ENCODE measurements around the gene TLK1. TPM values are rescaled to one million over a fixed set of nuclear protein-coding genes. Genes with fewer than 3 reads are reported as not detected.

Gene TLK1
- total and polyA plus RNA-seq, 2 experiments from 2014 or later = 41.2 to 45.0 TPM

- H4K20me1 ChIP-seq (replicated peaks; ENCODE audit: insufficient read depth) = peaks cover 40% of the 10 kb centered on the region
- H3K36me3 ChIP-seq (ENCODE audit: insufficient read depth) = no peaks in the 10 kb centered on the region
- no peaks in the 10 kb centered on the region for H3K9me2 ChIP-seq (ENCODE audit: insufficient read depth)
- H3K27me3 ChIP-seq (ENCODE audit: insufficient read depth) = no peaks in the 10 kb centered on the region
- no peak for DNase-seq (ENCODE audit: low spot score)
- H3K4me1 ChIP-seq (ENCODE audit: insufficient read depth) = peaks cover 46% of the 10 kb centered on the region
- peaks cover 2% of the 10 kb centered on the region; the same call in 1 of the 3 replicates for H3K9me3 Mint-ChIP-seq
- H3F3A ChIP-seq (replicated peaks; ENCODE audit: low read depth) = no peaks in the 10 kb centered on the region
- 0 out of 2 replicates have a peak overlapping the region, but pooled peaks have one; percentile 12 for H3K27ac ChIP-seq (ENCODE audit: low read depth)
- H3K4me3 ChIP-seq = no peak overlapping the region
- 0 out of 2 replicates have a peak overlapping the region, but pooled peaks have one; percentile 3 for H3K4me2 ChIP-seq
- H2AFZ ChIP-seq = no peak overlapping the region
- H3K27ac Mint-ChIP-seq = peak overlapping the region; percentile 56
- no peak for ATAC-seq
- TF ChIP-seq CTCF (conservative IDR thresholded peaks at IDR 0.05; ENCODE audit: low read depth in 2 of 2) (no peak), ZNF331 (CRISPR knock-in tag; IDR thresholded peaks at IDR 0.05; ENCODE audit: low read depth) (no peak), JUNB (IDR thresholded peaks at IDR 0.05; ENCODE audit: unreplicated experiment) (no peak), CREB1 (CRISPR knock-in tag; IDR thresholded peaks at IDR 0.05; ENCODE audit: low read depth) (no peak), STAT1 (IDR thresholded peaks at IDR 0.05; ENCODE audit: unreplicated experiment) (no peak), ZNF462 (CRISPR knock-in tag; IDR thresholded peaks at IDR 0.05) (no peak), EZH2 (IDR thresholded peaks at IDR 0.05; ENCODE audit: low read depth, unreplicated experiment) (no peak), ZNF114 (CRISPR knock-in tag; IDR thresholded peaks at IDR 0.05) (no peak), POLR2AphosphoS5 (IDR thresholded peaks at IDR 0.05; ENCODE audit: low read depth) (no peak), NANOG (IDR thresholded peaks at IDR 0.05; ENCODE audit: borderline replicate concordance) (no peak), EZH2phosphoT487 (IDR thresholded peaks at IDR 0.05; ENCODE audit: unreplicated experiment) (no peak)
- TF ChIP-seq, protein P1, sequence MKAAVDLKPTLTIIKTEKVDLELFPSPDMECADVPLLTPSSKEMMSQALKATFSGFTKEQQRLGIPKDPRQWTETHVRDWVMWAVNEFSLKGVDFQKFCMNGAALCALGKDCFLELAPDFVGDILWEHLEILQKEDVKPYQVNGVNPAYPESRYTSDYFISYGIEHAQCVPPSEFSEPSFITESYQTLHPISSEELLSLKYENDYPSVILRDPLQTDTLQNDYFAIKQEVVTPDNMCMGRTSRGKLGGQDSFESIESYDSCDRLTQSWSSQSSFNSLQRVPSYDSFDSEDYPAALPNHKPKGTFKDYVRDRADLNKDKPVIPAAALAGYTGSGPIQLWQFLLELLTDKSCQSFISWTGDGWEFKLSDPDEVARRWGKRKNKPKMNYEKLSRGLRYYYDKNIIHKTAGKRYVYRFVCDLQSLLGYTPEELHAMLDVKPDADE (IDR thresholded peaks at IDR 0.05) = no peak
- TF ChIP-seq, protein P2, sequence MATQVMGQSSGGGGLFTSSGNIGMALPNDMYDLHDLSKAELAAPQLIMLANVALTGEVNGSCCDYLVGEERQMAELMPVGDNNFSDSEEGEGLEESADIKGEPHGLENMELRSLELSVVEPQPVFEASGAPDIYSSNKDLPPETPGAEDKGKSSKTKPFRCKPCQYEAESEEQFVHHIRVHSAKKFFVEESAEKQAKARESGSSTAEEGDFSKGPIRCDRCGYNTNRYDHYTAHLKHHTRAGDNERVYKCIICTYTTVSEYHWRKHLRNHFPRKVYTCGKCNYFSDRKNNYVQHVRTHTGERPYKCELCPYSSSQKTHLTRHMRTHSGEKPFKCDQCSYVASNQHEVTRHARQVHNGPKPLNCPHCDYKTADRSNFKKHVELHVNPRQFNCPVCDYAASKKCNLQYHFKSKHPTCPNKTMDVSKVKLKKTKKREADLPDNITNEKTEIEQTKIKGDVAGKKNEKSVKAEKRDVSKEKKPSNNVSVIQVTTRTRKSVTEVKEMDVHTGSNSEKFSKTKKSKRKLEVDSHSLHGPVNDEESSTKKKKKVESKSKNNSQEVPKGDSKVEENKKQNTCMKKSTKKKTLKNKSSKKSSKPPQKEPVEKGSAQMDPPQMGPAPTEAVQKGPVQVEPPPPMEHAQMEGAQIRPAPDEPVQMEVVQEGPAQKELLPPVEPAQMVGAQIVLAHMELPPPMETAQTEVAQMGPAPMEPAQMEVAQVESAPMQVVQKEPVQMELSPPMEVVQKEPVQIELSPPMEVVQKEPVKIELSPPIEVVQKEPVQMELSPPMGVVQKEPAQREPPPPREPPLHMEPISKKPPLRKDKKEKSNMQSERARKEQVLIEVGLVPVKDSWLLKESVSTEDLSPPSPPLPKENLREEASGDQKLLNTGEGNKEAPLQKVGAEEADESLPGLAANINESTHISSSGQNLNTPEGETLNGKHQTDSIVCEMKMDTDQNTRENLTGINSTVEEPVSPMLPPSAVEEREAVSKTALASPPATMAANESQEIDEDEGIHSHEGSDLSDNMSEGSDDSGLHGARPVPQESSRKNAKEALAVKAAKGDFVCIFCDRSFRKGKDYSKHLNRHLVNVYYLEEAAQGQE (IDR thresholded peaks at IDR 0.05; ENCODE audit: unreplicated experiment) = no peak
- peaks cover 7% of the 10 kb centered on the region for H3K36me3 Mint-ChIP-seq (ENCODE audit: low read depth)
- H3K79me2 ChIP-seq (replicated peaks; ENCODE audit: insufficient read depth) = peaks cover 100% of the 10 kb centered on the region
- H3K4me3 Mint-ChIP-seq = no peak overlapping the region
- H3K27me3 Mint-ChIP-seq (ENCODE audit: insufficient read depth, low read depth, poor library complexity) = peaks cover 1% of the 10 kb centered on the region
- peaks cover 41% of the 10 kb centered on the region for H3K4me1 Mint-ChIP-seq
These were observed 6.3 kb downstream of the TLK1 start for GRCh38 chr2:171154348-171154747.
